Glomerular visceral epithelial cell (primary cell): ENCODE data around the gene GADD45A.
"Not testable (repeated sequence)": the region's sequence is repeated elsewhere in the genome, so short reads cannot be mapped to it uniquely, and the experiment has no call there.

Experiments
- DNase-seq: peaks from one replicate; pipeline ENCODE4 v3.0.0-alpha.2; 2016; ENCODE audit errors: extremely low spot score

The GADD45A gene

DNA sequence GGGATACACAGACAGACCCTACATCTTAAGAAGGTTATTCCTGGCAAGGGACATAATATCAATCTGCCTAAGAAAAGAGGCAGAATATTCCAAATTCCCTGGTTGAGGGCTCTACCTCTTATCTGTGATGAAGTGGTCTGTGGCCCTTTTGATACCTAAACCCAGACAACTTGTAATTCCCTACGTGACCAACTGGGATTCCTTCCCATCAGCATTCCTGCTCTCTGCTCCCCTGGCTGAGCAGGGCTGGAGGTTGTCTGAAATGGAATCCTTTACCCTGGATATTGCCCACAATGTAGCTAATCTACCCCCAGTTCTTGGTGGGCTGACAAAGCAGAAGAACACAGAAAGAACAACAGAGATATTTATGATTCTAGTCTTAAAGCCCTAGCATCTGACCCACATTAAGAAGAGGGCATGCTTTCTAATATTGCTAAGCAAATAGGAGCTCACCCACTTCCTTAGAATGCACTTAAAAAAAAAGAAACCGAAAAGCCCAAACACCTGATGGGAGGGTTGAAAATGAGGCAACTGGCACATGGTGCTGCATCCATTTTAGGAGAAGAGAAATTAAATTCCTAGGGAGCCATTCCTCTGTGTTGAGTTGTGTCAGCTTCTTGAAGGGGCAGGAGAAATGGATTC is 36.8 kb downstream of the GADD45A start:
- no peak for DNase-seq

DNA sequence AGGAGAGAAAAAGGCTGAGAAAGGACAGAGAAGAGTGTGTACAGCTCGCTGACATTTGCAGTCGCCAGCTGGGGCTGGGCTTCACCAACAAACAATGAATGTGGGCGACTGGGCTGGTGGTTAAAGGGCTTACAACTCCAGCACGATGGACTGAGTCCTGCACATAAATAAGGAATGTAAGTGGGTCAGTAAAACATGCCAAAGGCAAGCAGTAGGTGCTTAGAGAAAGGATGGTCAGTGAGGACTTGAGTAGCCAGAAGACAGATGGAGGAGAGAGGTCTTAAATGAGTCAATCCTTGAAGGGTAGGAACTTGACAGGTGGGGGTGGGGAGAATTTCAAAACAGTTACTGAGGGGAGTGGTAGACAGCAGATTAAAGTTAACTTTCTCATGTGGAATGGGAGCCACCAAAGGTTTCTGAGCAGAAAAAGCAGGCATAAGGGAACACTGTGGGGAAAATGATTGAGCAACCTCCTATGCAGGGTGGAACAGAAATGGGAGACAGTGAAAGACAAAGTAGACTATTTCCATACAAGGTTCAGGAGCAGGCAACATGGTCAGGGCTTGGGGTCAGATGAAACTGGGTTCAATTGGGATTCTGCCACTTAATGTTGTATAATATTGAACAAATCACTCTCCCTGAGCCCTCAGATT is 37.4 kb downstream of the GADD45A start:
- DNase-seq: peak; percentile 40

DNA sequence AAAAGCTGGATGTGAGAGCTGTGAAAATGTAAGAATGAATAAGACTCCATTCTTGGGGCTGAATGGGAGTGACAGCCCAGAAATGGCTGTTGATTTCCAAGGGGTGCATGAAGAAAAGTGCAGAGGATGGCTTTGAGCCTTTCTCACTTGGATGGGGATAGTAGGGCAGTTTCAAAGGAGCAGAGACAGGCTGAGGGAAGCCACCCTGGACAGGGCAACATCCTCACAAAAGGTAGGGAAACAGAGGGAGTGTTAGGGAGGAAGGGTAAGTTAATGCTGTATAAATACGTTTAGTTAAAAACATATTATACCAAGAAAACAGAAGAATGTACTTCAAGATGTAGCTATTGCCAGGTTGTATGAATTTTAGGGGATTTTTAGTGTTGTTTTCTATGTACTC is 38.1 kb downstream of the GADD45A start:
- no peak for DNase-seq

DNA sequence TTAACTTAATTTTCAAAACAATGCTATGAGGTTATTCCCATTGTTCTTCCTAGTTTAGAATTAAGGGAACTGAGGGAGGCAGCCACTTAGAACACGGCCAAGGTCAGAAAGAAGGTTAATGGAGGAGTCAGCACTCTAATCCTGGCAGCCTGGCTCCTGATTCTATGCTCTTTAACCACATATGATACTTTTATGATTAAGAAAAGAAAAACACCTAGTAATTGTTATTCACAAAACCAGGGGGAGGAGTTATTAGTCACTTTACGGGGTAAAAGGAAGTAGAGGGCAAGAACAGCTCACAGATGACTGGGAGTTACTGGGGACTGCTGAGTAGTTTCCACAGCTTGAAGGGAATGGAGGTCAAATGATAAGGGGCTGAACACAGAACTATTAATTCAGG is 38.6 kb downstream of the GADD45A start:
- peak; percentile 74 for DNase-seq

DNA sequence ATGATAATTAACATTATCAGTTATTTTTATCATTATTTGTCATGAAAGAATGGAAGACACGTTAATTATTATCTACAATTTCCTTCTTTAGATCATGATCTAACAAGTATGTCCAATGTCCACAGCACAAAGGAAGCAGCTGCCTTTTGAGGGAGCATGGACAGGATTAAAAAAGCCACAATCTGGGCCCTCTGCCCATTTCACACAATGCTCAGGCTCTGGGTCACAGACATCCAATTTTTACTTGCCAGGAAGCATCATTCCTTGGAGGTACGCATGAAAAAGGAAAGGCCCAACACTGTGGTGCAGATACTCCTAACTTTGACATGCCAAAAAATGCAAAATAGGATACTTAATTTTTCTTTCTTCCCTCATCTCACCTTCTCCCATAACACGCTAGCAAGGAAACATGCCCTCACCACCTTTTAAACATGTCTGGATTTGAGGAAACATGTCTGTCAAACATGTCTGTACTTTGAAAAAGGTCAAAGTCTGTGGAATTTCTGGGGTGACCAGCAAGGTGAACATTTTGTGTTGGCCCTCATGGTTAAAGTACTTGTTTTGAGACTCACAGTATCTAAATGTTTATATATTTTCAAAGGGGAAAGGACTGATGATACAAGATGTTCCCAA is 40.0 kb downstream of the GADD45A start:
- DNase-seq: peak; percentile 94

DNA sequence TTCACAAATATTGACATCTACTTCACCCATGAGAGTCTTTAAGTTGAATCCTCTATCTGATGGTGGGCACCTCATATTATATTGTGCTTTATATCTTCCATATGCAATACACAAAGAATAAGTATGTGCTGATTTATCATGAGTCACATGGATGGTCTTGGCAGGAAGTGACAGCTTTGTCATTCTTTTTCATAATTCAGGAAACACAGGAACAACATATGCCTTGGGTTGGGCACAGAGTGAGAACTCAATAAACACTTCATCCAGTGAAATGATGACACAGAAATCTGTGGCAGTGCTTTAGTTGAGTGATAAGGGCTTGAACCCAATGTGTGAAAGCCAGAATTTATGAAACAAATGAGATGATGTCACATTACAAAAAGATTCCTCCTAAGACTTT is 41.2 kb downstream of the GADD45A start:
- no peak for DNase-seq

DNA sequence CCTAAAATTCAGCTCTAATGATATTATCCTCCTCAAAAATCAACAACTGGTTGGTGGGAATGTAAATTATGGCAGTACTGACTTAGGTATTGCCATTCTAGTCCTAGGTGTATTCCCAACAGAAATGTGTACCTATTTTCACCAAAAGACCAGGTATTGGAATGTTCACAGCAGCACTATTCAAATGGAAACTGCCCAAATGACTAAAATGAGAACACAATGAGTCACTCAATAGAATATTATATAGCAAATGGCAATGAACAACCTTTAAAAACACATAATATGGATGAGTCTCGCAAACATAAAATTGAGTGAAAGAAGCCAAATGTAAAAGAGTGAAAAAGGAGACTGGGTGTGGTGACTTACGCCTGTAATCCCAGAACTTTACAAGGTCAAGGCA is 44.9 kb downstream of the GADD45A start:
- DNase-seq: no peak

DNA sequence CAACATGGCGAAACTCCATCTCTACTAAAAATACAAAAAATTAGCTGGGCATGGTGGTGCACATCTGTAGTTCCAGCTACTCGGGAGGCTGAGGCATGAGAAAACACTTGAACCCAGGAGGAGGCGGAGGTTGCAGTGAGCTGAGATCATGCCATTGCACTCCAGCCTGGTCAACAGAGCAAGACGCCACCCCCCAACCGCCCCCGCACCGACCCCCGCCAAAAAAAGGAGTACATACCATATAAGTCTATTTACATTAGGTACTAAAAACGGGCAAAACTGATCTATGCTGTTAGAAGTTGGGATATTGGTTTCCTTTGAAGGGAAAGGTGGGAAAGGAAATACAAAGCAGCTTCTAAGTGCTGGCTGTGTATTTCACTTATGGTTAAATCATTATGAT is 45.3 kb downstream of the GADD45A start:
- DNase-seq: not testable (repeated sequence)

DNA sequence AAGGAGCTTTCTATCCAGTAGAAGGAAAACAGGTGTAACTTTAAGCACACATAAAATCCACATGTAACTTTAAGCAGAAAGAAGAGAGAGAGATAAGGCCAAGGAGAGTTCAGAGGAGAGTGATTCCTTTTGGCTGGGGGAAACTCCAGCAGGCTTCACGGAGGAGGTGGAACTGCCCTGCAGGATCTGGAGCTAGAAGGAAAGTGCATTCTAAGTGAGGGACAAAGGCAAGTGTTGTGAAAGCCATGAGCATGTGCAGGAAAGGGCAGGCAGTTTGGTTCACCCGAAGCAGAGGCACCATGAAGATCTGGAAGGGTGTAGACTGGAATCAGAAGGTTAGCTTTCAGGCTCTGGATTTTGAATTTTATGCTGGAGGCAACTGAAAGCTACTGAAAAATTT is 46.3 kb downstream of the GADD45A start:
- DNase-seq: no peak

DNA sequence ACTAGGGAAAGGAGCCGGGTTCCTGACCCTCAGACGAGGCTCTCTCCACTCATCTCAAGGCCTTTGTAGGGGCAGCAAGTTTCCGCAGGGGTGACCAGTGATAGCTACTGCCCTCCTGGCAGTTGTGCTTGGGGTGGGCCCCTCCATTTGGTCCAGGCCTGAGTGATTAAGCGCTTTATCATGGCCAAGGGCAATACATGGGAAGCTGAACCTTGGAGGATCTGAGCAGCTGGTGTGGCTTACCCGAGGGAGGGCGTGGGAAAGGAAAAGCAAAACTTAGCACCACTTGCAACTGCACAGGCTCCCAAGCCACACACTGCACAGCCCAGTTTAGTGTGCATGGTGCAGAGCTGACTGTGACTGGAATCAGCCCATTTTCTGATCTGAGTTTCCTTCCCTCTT is 47.8 kb downstream of the GADD45A start:
- no peak for DNase-seq

DNA sequence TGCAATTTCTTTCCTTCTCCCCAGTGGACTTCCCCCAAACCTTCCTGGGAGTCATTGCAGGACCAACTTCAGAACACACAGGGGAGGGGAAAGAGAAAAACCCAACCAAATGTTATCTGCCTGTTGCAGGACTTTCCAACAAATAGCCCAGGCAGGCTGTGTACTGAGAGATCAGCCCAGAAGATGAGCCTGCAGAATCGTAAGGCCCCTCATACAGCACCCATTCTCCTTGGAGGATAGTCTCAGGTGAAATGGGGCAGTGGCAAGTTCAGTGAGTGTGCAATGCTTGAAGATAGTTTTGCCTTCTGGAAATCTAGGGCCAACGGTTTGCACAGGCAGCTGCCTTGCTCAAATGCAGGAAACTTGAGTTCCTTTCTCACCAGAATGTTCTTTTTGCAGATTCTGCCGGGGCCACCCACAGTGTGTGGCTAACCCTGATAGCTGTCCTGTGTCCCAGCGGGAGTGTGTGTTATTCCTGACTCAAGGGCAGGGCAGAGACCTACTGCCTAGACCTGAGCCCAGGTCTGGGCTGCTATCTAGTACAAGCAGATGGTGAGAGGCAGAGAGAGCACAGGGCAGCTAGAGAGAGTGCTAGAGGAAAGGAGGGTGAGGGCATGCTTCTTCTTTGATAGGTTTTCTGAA is 48.8 kb downstream of the GADD45A start:
- no peak for DNase-seq

DNA sequence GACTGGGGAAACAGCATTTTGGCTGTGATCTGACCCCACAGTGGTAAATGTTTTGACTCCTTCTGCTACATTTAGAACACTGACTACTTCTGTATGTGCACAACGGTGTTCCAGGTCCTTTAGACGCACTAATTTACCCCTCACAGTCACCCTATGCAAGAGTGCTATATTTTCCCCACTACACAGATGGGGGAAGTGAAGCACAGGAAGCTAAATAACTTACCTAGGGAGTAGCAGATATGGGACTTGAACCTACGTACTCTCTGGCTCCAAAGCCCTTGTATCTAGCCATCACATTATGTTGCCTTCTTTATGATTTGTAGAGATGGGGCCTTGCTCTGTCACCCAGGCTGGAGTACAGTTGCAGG is 49.3 kb downstream of the GADD45A start:
- DNase-seq: no peak

DNA sequence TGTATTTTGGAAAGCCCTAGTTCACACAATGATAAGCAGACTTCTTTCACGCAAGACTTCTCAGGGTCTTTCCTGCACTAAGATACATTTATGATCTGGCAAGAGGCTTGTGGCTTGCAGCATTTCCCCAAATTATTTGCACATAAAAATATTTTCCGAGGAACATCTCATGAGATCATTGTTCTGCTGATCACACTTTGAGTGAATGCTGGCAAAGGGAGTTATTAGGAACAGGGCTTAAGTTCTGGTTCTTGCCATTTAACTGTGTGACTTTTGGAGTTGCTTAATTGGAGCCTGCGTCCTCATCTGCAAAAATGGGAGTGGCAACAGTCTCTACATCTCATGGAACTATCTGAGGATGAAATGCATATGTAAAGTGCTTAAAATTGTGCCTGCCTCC is 50.2 kb downstream of the GADD45A start:
- no peak for DNase-seq

DNA sequence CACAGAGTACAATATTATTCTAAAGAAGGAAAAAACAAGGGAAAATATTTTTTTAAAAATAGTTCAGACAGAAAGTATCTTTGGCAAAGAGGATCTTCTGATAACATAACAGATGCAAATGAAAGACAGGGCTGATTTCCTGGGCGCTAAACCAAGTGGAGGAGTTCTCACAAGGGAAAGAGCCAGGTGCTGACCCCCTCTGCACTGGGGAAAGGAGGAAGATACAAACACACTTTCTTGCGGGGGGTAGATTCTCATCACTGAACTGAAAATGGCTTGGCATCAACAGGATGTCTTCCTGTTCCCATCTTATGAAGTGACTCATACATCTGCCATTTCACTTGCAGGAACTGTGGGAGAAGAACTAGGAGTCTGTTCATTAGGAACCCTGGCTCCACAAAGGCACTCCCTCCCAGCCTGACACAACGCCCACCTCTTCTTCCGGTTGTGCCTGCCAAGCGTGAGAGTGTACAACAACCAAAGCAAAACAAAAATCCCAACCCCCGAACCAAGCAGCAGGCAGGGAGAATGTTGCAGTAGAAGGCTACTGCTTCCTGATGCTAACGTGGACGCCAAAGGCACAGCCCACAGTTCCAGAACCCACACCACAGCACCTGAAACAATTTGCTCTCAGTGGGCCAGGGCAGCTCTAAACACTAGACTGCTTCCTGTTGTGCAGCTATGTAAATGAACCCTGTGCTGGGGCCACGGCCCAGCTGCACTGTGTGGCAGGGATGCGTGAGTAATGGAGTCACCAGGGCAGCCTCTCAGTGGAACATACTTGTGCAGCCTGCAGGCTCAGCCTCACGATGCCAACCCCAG is 51.0 kb downstream of the GADD45A start:
- peak; percentile 88 for DNase-seq

DNA sequence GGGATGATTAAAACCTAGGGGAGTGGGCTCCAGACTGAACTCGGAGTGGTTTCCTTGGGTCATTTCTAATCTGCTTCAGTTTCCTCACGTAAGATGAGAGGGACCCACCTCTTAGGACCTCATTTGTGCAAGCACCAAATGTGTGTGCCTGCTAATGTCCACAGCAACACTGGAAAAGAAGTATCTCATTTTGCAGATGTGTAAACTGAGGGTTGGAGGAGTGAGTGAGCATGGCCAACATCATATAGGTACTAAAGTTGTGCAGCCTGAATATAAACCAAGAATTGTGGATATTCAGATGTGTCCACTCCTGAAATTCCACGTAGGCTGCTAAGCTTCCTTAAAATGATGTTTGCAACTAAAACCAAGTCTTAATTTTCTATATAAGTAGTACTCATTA is 51.7 kb downstream of the GADD45A start:
- DNase-seq: no peak

DNA sequence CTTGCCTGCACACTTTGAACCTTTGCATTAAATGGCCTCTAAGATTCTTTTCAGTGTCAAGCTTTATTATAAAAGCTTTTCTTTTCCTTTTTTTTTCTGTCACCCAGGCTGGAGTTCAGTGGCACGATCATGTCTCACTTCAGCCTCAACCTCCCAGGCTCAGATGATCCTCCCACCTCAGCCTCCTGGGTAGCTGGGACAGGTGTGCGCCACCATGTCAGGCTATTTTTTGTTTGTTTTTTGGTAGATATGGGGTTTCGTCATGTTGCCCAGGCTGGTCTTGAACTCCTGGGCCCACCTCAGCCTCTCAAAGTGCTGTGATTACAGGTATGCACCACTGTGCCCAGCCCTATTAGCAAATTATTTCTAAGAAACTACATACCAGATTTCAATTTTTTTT is 52.9 kb downstream of the GADD45A start:
- no peak for DNase-seq
